ENCODE measurements around the gene DAG1. TPM values are rescaled to one million over a fixed set of nuclear protein-coding genes. Genes with fewer than 3 reads are reported as not detected.

Gene DAG1
- 10 to 100 TPM; 76.9 to 97.3 (median 88.8) TPM for total RNA-seq
- long read RNA-seq, donor 1, full-length matches to known transcripts: 9 of 45 reads
- long read RNA-seq, donor 1, partial matches to known transcripts: 1 of 45 reads
- long read RNA-seq, donor 1, other reads (novel, unspliced or antisense): 35 of 45 reads
- long read RNA-seq, donor 2, partial matches to known transcripts: 0 of 4 reads
- long read RNA-seq, donor 2, other reads (novel, unspliced or antisense): 4 of 4 reads

DNA sequence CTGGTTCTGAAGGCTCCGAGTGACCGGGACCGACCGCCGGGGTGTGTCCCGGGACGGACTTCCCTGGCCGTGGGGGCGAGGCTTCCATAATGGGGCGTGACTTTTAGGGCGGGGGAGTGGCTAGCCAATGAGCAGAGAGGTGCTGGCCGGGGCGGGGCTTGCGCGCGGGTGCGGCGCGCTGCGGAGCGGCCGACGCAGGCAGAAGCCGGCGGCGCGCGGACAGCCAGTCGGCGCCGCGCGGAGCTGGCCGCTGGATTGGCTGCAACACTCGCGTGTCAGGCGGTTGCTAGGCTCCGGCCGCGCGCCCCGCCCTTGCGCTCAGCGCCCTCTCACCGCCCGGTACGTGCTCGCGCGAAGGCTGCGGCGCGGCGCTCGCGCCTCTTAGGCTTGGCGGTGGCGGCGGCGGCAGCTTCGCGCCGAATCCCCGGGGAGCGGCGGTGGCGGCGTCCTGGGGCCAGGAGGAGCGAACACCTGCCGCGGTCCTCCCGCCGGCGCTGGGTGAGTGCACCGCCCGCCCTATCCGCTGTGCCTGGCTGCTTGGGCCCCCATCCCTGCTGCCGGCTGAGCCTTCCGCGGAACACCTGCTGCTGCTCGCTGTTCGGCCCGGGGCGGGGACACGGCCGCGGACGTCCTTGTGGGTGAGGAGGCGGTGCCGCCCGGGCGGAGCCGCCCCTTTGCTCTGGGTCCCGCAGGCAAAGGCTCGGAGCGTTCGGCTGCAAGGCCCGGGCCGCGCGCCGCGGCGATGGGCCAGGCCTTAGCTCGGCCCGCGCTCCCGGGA is at the start of gene DAG1:
TSS of gene DAG1 (plus strand) at position 332 of the 778 bp plus-strand sequence. CDS start 40,268 bp downstream, outside the sequence.
- DNase-seq (peak; percentile 98 to 99 (median 99)), ATAC-seq (peak; percentile 89)
- Histone ChIP-seq H3K4me1 (ENCODE audit: low read depth) (peaks cover 24% of the 10 kb centered on the region), H3K4me3 (peak within 1 kb of the TSS; percentile 74), H3K9me3 (no peaks in the 10 kb centered on the region), H3K36me3 (ENCODE audit: low read depth) (peaks cover 3% of the 10 kb centered on the region)
- intact Hi-C loops (cut with DNase I, micrococcal nuclease): no loop called here
- TF ChIP-seq, protein P1, sequence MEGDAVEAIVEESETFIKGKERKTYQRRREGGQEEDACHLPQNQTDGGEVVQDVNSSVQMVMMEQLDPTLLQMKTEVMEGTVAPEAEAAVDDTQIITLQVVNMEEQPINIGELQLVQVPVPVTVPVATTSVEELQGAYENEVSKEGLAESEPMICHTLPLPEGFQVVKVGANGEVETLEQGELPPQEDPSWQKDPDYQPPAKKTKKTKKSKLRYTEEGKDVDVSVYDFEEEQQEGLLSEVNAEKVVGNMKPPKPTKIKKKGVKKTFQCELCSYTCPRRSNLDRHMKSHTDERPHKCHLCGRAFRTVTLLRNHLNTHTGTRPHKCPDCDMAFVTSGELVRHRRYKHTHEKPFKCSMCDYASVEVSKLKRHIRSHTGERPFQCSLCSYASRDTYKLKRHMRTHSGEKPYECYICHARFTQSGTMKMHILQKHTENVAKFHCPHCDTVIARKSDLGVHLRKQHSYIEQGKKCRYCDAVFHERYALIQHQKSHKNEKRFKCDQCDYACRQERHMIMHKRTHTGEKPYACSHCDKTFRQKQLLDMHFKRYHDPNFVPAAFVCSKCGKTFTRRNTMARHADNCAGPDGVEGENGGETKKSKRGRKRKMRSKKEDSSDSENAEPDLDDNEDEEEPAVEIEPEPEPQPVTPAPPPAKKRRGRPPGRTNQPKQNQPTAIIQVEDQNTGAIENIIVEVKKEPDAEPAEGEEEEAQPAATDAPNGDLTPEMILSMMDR (IDR thresholded peaks at IDR 0.05): no peak

DNA sequence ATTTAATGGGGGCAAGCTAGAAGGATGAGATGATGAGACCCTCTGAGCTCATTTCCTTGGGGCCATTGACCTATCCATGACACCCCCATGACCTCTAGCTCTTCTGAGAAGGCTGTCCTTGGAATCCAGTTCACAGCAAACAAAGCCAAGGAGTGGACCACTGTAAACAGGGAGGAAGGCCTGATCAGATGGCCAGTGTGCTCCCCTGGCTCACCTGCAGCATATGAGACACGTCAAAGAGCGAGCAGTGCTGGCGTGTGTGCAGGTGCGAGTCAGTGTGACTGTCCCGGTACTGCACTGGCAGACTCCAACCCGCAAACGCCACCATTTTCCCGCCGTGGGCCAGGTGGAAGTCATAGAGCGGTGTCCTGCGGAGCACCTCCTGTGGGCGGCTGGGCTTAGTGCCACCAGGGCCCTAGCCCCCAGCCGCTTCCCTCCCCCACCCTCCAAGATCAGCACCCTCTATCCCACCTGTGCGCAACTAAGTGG is 48.1 kb upstream of the DAG1 start:
- TF ChIP-seq, protein P1 (IDR thresholded peaks at IDR 0.05): no peak
- Histone ChIP-seq H3K4me1 (ENCODE audit: low read depth) (no peaks in the 10 kb centered on the region), H3K9me3 (no peaks in the 10 kb centered on the region), H3K36me3 (ENCODE audit: low read depth) (no peaks in the 10 kb centered on the region), H3K4me3 (no peak overlapping the region)
- ATAC-seq (peak; percentile 59), DNase-seq (no peak)
- intact Hi-C loops (cut with DNase I, micrococcal nuclease): no loop called here

DNA sequence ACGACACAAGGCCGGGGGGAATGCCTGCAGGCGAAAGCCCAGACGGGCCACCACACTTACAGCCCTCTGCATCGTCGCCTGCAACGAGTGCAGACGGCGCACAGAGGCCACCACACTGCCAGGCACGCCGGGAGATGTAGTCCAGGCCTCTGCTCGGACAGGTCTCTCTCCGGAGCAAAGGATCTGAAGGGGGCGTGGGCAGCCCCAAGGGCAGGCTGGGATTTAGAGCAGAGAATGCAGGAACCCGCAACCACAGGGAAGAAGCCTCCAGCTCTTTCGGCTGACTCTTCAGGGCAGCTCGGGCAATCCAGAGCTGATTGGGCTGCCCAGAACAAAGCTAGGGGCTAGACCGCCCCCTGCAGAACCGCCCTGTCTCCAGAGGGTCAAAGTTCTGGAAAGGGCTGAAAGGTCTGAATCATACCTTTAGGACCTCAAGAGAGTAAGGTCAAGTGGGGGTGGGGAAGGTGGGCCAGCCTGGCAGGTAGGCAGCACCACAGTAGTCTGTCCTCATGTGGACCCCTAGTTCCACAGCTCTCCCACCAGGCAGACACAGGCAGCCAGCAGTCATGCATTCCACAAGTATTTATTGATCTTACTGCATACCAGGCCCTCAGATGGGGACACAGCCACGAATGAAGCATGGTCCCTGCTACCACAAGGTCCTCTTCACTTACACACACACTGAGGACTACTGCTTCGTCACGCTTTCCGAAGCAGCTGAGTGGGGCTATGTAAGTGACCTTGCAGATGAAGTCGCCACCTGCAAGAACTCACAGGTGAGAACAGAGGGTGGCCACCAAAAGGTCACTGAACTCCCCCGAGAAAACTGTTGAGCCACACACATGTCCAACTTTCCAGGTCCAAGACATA is 47.5 kb upstream of the DAG1 start, which contains the start of gene AMT:
TSS of gene AMT (minus strand) at position 95 of the 870 bp plus-strand sequence. CDS start at position 72, 23 bp downstream.
- H3K9me3 ChIP-seq: no peaks in the 10 kb centered on the region
- no peaks in the 10 kb centered on the region for H3K36me3 ChIP-seq (ENCODE audit: low read depth)
- intact Hi-C loops (cut with DNase I, micrococcal nuclease): no loop called here
- no peaks in the 10 kb centered on the region for H3K4me1 ChIP-seq (ENCODE audit: low read depth)
- TF ChIP-seq, protein P1 (IDR thresholded peaks at IDR 0.05): no peak
- DNase-seq (peak; percentile 78 to 80 (median 78)), ATAC-seq (peak; percentile 93)
- H3K4me3 ChIP-seq: no peak within 1 kb of the TSS

DNA sequence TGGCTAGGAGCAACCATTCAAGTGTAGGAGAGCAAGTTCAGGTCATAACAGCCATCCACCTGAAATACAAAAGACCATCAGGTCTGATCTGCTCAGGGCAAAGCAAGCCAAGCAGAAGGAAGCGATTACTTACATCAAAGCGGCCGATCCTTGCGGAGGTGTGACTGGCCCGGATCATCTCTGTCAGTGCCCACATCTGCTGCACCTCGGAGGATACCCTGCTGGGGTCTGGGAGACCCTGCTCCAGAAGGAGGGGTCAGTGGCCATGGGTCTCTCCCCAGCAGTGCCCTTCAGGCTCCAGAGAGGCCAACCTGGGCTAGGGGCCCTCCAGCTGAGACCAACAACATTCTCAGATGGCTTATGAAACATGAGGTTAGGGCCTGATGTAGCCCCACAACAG is 45.3 kb upstream of the DAG1 start:
- DNase-seq (peak in 1 of 3 donors; percentile 45), ATAC-seq (no peak)
- intact Hi-C loops (cut with DNase I, micrococcal nuclease): no loop called here
- no peaks in the 10 kb centered on the region for H3K4me1 ChIP-seq (ENCODE audit: low read depth)
- no peaks in the 10 kb centered on the region for H3K9me3 ChIP-seq
- H3K4me3 ChIP-seq: no peak overlapping the region
- TF ChIP-seq, protein P1 (IDR thresholded peaks at IDR 0.05): no peak
- no peaks in the 10 kb centered on the region for H3K36me3 ChIP-seq (ENCODE audit: low read depth)

DNA sequence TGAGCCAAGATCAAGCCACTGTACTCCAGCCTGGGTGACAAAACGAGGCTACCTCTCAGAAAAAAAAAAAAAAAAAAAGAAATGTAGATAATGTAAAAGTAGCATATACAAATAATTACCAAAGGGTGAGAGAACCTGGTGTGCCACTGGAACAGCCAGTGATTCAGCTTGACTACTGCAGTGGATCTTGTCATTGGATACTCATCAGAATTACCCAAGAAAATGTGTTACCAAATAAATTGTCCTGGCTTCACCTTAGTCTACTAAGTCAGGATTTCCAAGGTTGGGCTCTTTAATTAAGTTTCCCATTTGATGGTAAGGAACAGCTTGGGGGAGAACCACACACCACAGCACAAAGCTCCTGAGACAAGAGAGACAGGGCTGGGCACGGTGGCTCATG is 42.5 kb upstream of the DAG1 start:
- ATAC-seq (no peak), DNase-seq (no peak)
- H3K9me3 ChIP-seq: no peaks in the 10 kb centered on the region
- intact Hi-C loops (cut with DNase I, micrococcal nuclease): no loop called here
- H3K4me3 ChIP-seq: no peak overlapping the region
- no peaks in the 10 kb centered on the region for H3K36me3 ChIP-seq (ENCODE audit: low read depth)
- no peaks in the 10 kb centered on the region for H3K4me1 ChIP-seq (ENCODE audit: low read depth)
- TF ChIP-seq, protein P1 (IDR thresholded peaks at IDR 0.05): no peak

Measured in mucosa of descending colon (tissue), 3 donors.